ENCODE results near the gene SIT1. TPM values are rescaled to one million over a fixed set of nuclear protein-coding genes. Genes with fewer than 3 reads are reported as not detected.

SIT1 gene
- total RNA-seq, 2 experiments from 2014 or later: 121 to 176 TPM

DNA sequence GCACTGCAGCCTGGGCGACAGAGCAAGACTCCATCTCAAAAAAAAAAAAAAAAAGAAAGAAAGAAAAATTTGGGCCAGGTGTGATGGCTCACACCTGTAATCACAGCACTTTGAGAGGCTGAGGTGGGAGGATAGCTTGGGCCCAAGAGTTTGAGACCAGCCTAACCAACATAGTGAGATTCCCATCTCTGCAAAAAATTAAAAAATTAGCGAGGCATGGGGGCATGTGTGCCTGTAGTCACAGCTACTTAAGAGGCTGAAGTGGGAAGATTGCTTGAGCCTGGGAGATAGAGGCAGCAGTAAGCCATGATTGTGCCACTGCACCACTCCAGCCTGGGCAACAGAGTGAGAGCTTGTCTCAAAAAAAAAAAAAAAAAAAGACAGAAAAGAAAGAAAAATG, 2.9 kb upstream of the SIT1 start:
- DNase-seq (ENCODE audit: low spot score): no peak
- H3K4me1 ChIP-seq (ENCODE audit: insufficient read depth, low read length, poor library complexity, severe bottlenecking): peaks cover 50% of the 10 kb centered on the region
- no peaks in the 10 kb centered on the region for H3K9me2 ChIP-seq (ENCODE audit: insufficient read depth, low read length)
- H3K27ac ChIP-seq (ENCODE audit: low read depth, low read length, poor library complexity, severe bottlenecking): no peak overlapping the region
- ChIA-PET CTCF (ENCODE audit: unreplicated experiment) (no interaction called here), POLR2A (interaction anchor here (0.6 to 1.2 kb wide), 6 partner anchors 11 to 90 kb away, joined by 3 to 5 read pairs (median 3); partner anchors contain the start of gene ARHGEF39)
- peaks cover 31% of the 10 kb centered on the region; the same call in 1 of the 2 replicates for H3K79me2 ChIP-seq (ENCODE audit: insufficient read depth, low read depth, low read length)
- intact Hi-C loops (cut with micrococcal nuclease; ENCODE audit: unreplicated experiment): no loop called here
- no peaks in the 10 kb centered on the region for H4K20me1 ChIP-seq (ENCODE audit: insufficient read depth, low read length)
- no peaks in the 10 kb centered on the region for H3K9me3 ChIP-seq (ENCODE audit: low read length)
- TF ChIP-seq, protein P1, sequence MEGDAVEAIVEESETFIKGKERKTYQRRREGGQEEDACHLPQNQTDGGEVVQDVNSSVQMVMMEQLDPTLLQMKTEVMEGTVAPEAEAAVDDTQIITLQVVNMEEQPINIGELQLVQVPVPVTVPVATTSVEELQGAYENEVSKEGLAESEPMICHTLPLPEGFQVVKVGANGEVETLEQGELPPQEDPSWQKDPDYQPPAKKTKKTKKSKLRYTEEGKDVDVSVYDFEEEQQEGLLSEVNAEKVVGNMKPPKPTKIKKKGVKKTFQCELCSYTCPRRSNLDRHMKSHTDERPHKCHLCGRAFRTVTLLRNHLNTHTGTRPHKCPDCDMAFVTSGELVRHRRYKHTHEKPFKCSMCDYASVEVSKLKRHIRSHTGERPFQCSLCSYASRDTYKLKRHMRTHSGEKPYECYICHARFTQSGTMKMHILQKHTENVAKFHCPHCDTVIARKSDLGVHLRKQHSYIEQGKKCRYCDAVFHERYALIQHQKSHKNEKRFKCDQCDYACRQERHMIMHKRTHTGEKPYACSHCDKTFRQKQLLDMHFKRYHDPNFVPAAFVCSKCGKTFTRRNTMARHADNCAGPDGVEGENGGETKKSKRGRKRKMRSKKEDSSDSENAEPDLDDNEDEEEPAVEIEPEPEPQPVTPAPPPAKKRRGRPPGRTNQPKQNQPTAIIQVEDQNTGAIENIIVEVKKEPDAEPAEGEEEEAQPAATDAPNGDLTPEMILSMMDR (conservative IDR thresholded peaks at IDR 0.05; ENCODE audit: low read length): no peak
- no peak for TF ChIP-seq EZH2phosphoT487 (IDR thresholded peaks at IDR 0.05; ENCODE audit: borderline replicate concordance, low read depth, low read length)
- no TSS peak for BruUV-seq (replicated peaks)
- H3K4me3 ChIP-seq (ENCODE audit: low read depth, low read length, poor library complexity, severe bottlenecking): no peak overlapping the region
- H3K36me3 ChIP-seq (ENCODE audit: insufficient read depth, low read length): peaks cover 16% of the 10 kb centered on the region
- no peak overlapping the region; the same call in 1 of the 2 replicates for H2AFZ ChIP-seq (ENCODE audit: low read length)
- no peak overlapping the region for H3K4me2 ChIP-seq (ENCODE audit: low read length)

DNA sequence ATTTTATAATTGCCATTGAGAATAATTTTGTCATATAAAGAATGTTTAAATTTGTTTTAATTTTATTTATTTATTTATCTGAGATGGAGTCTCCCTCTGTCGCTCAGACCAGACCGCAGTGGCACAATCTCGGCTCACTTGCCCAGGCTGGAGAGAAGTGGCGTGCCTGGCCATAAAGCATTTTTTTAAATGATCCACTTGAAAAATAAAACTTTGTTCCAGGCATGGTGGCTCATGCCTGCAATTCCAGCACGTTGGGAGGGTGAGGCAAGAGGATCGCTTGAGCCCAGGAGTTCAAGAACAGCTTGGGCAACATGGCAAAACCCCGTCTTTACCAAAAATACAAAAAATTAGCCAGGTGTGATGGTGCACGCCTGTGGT, 2.1 kb upstream of the SIT1 start:
- H4K20me1 ChIP-seq (ENCODE audit: insufficient read depth, low read length): no peaks in the 10 kb centered on the region
- H3K9me2 ChIP-seq (ENCODE audit: insufficient read depth, low read length): no peaks in the 10 kb centered on the region
- BruUV-seq (replicated peaks): no TSS peak
- no peak overlapping the region for H3K27ac ChIP-seq (ENCODE audit: low read depth, low read length, poor library complexity, severe bottlenecking)
- H2AFZ ChIP-seq (ENCODE audit: low read length): no peak overlapping the region; the same call in 1 of the 2 replicates
- ChIA-PET CTCF (ENCODE audit: unreplicated experiment) (no interaction called here), POLR2A (interaction anchor here (0.8 to 1.2 kb wide), 2 partner anchors 12 to 18 kb away, joined by 3 read pairs; partner anchors contain the start of gene ARHGEF39)
- no peak overlapping the region for H3K4me3 ChIP-seq (ENCODE audit: low read depth, low read length, poor library complexity, severe bottlenecking)
- H3K9me3 ChIP-seq (ENCODE audit: low read length): no peaks in the 10 kb centered on the region
- peaks cover 23% of the 10 kb centered on the region for H3K36me3 ChIP-seq (ENCODE audit: insufficient read depth, low read length)
- peaks cover 56% of the 10 kb centered on the region for H3K4me1 ChIP-seq (ENCODE audit: insufficient read depth, low read length, poor library complexity, severe bottlenecking)
- TF ChIP-seq EZH2phosphoT487 (IDR thresholded peaks at IDR 0.05; ENCODE audit: borderline replicate concordance, low read depth, low read length): no peak
- TF ChIP-seq, protein P1 (conservative IDR thresholded peaks at IDR 0.05; ENCODE audit: low read length): no peak
- DNase-seq (ENCODE audit: low spot score): no peak
- peaks cover 31% of the 10 kb centered on the region; the same call in 1 of the 2 replicates for H3K79me2 ChIP-seq (ENCODE audit: insufficient read depth, low read depth, low read length)
- H3K4me2 ChIP-seq (ENCODE audit: low read length): no peak overlapping the region
- intact Hi-C loops (cut with micrococcal nuclease; ENCODE audit: unreplicated experiment): no loop called here

Data from OCI-LY7 (cell line).